T-cell (primary cell): Measurements from ENCODE around the gene VPS13D. TPM values are rescaled to one million over a fixed set of nuclear protein-coding genes. Genes with fewer than 3 reads are reported as not detected.
A peak's percentile ranks its signal among the peaks of the same experiment; 100 is the strongest.

ENCODE experiments used
- ATAC-seq, 4 experiments: fragments of 200-7000 bp in 3 of 4; fragments of 150-1000 bp in 1 of 4; cut with Tn5 transposase; replicated peaks in 1 of 4; 1 replicate in 3 of 4; 2 replicates in 1 of 4; pipeline ENCODE4 v1.10.0; 2021; ENCODE audit warnings: moderate library complexity in 3 of 4, mild to moderate bottlenecking in 2 of 4, moderate number of reproducible peaks in 1 of 4
- CTCF ChIA-PET, 2 donors: fragments of 300-600 bp; sonication (Branson Sonifier 250); formaldehyde crosslinking; loops; one replicate each; lab custom pipeline; 2022; ENCODE audit warnings: antibody characterized with exemption in 2 of 2; lab: Charles Lee
- POLR2A ChIA-PET, 2 donors: fragments of 300-600 bp; sonication (Branson Sonifier 250); formaldehyde crosslinking; loops; one replicate each; lab custom pipeline; 2022; ENCODE audit warnings: antibody characterized with exemption in 2 of 2; lab: Charles Lee
- DNase-seq, 35 experiments: peaks; one replicate each; pipeline versions ENCODE4 v3.0.0 to v3.0.0-alpha.2; 2013 to 2023
- H3K27ac ChIP-seq: one replicate; pipeline ENCODE4 v1.5.1; 2013; ENCODE audit warnings: low read length
- H3K27me3 ChIP-seq, 2 experiments: replicated peaks in 1 of 2; 1 replicate in 1 of 2; 2 replicates in 1 of 2; pipeline versions ENCODE4 v1.6.1 to v1.7.0; 2013; ENCODE audit warnings: low read length in 1 of 2, mixed read lengths in 1 of 2; ENCODE audit not compliant: control insufficient read depth in 2 of 2, insufficient read depth in 2 of 2; ENCODE audit errors: extremely low read depth in 1 of 2
- H3K36me3 ChIP-seq, 2 donors: 1 replicate in 1 of 2; 2 replicates in 1 of 2; pipeline versions ENCODE4 v1.6.1 to v1.7.0; 2013; ENCODE audit warnings: low read length in 1 of 2; ENCODE audit not compliant: control insufficient read depth in 2 of 2, insufficient read depth in 1 of 2; ENCODE audit errors: extremely low read depth in 1 of 2
- H3K4me1 ChIP-seq, 2 experiments: 1 replicate in 1 of 2; 2 replicates in 1 of 2; pipeline versions ENCODE4 v1.6.1 to v1.7.0; 2013; ENCODE audit warnings: low read length in 2 of 2, mixed read lengths in 1 of 2; ENCODE audit not compliant: insufficient read depth in 2 of 2, control insufficient read depth in 1 of 2; ENCODE audit errors: extremely low read depth in 1 of 2
- H3K4me3 ChIP-seq, 2 donors: 1 replicate in 1 of 2; 2 replicates in 1 of 2; pipeline versions ENCODE4 v1.5.1 to v1.7.0; 2013; ENCODE audit warnings: mild to moderate bottlenecking in 2 of 2, low read length in 1 of 2, moderate library complexity in 1 of 2; ENCODE audit not compliant: control insufficient read depth in 1 of 2; ENCODE audit errors: extremely low read depth in 1 of 2
- H3K9me3 ChIP-seq: 2 replicates; pipeline ENCODE4 v1.7.0; 2013
- H3K27ac Mint-ChIP-seq, 2 donors: one replicate each; pipeline ENCODE4 v1.8.0; 2020 to 2021; ENCODE audit warnings: mild to moderate bottlenecking in 2 of 2, mixed read lengths in 2 of 2
- H3K27me3 Mint-ChIP-seq, 2 donors: one replicate each; pipeline ENCODE4 v1.8.0; 2021 to 2022; ENCODE audit warnings: mixed read lengths in 2 of 2
- H3K36me3 Mint-ChIP-seq: one replicate; pipeline ENCODE4 v1.8.0; 2021; ENCODE audit warnings: mixed read lengths
- H3K4me1 Mint-ChIP-seq, 3 donors: one replicate each; pipeline ENCODE4 v1.8.0; 2020 to 2022; ENCODE audit warnings: mixed read lengths in 3 of 3, mild to moderate bottlenecking in 1 of 3
- H3K4me3 Mint-ChIP-seq, 3 donors: one replicate each; pipeline ENCODE4 v1.8.0; 2020 to 2022; ENCODE audit warnings: mild to moderate bottlenecking in 3 of 3, mixed read lengths in 3 of 3, moderate library complexity in 3 of 3
- H3K9me3 Mint-ChIP-seq, 3 donors: one replicate each; pipeline ENCODE4 v1.8.0; 2020 to 2022; ENCODE audit warnings: mixed read lengths in 3 of 3
- WGBS: methylation state at CpG from one replicate; pipeline ENCODE4 v1.1.5; 2013; ENCODE audit warnings: missing lambda C conversion rate; ENCODE audit not compliant: insufficient coverage; 5-methylcytosine and 5-hydroxymethylcytosine counted together
- total RNA-seq, 35 experiments: library from RNA in 6 of 35; stranded (reverse) in 6 of 35; fragments of 120-200 nt in 1 of 35; gene quantifications; one replicate each; pipeline versions ENCODE4 v1.2.1 to v1.2.4 and lab custom pipeline; 2013 to 2026

VPS13D gene
- total RNA-seq, 5 donors from 2014 or later (not counting 1 experiment from before 2014, with no cell fraction given): 73.5 to 85.9 (median 75.8) TPM

GRCh38 chr1:12447307-12447706, 217.5 kb downstream of the VPS13D start:
- Mint-ChIP-seq H3K4me3 (peak overlapping the region in 1 of 3 donors; percentile 74), H3K36me3 (peaks cover 53% of the 10 kb centered on the region), H3K4me1 (peaks cover 74 to 83% (median 80%) of the 10 kb centered on the region in 3 donors), H3K9me3 (peaks cover 0 to 3% (median 0%) of the 10 kb centered on the region in 3 donors), H3K27me3 (no peaks in the 10 kb centered on the region), H3K27ac (no peak overlapping the region)
- ATAC-seq (no peak), DNase-seq (no peak)
- ChIA-PET CTCF (no interaction called here), POLR2A (interaction anchor here in 1 of 2 donors (0.6 kb wide), 1 partner anchor 13 kb away, joined by 3 read pairs; no protein-coding TSS in a partner anchor)
- Histone ChIP-seq H3K4me1 (peaks cover 41 to 48% of the 10 kb centered on the region in 2 experiments), H3K27me3 (no peaks in the 10 kb centered on the region), H3K9me3 (no peaks in the 10 kb centered on the region), H3K27ac (no peak overlapping the region), H3K4me3 (no peak overlapping the region), H3K36me3 (peaks cover 0 to 2% of the 10 kb centered on the region in 2 donors)
- no CpG with 5 or more reads among the region's 3 CpGs for WGBS

DNA sequence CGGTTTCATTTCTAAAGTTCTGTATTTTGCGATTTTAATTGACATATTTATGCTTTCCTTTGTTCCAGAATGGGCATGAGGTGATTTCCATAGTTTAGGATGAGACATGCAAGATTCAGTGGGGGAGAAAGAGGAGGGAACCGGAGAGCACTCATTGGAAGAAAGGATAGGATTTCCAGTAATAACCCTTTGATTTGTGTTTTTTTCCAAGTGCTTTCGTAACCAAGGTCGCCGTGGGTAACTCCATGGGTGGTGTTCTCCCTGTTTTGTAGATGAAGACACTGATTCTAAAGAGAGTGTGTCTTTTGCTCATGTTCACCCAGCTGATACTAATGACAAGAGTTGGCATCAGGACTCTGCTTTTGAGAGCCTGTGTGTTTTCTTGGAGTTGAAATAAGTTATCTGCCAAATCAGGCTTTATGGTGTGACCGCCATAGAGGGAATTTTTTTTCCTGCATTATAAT, 218.1 kb downstream of the VPS13D start:
- peak overlapping the region; percentile 66 for H3K27ac ChIP-seq
- CTCF ChIA-PET: no interaction called here
- no peak overlapping the region for H3K4me3 ChIP-seq
- no peak for DNase-seq
- ATAC-seq: no peak
- peak overlapping the region; percentile 92 to 99 for H3K27ac Mint-ChIP-seq
- POLR2A ChIA-PET: interaction anchor here in 1 of 2 donors (0.6 kb wide), 1 partner anchor 13 kb away, joined by 3 read pairs; no protein-coding TSS in a partner anchor
- H3K27me3 Mint-ChIP-seq: no peaks in the 10 kb centered on the region
- peak overlapping the region in 1 of 3 donors; percentile 74 for H3K4me3 Mint-ChIP-seq
- H3K9me3 ChIP-seq: no peaks in the 10 kb centered on the region
- 99% methylated on average over 6 of the region's 7 CpGs for WGBS
- peaks cover 45 to 53% of the 10 kb centered on the region in 2 experiments for H3K4me1 ChIP-seq
- H3K36me3 ChIP-seq: peaks cover 0 to 4% of the 10 kb centered on the region in 2 donors
- H3K4me1 Mint-ChIP-seq: peaks cover 79 to 85% (median 81%) of the 10 kb centered on the region in 3 donors
- H3K9me3 Mint-ChIP-seq: peaks cover 0 to 3% (median 0%) of the 10 kb centered on the region in 3 donors
- H3K36me3 Mint-ChIP-seq: peaks cover 56% of the 10 kb centered on the region
- no peaks in the 10 kb centered on the region for H3K27me3 ChIP-seq

- Histone ChIP-seq H3K4me3 (no peak overlapping the region), H3K9me3 (no peaks in the 10 kb centered on the region), H3K27ac (peak overlapping the region; percentile 66), H3K4me1 (peaks cover 54 to 62% of the 10 kb centered on the region in 2 experiments), H3K27me3 (no peaks in the 10 kb centered on the region), H3K36me3 (peaks cover 0 to 4% of the 10 kb centered on the region in 2 donors)
- Mint-ChIP-seq H3K27me3 (no peaks in the 10 kb centered on the region), H3K27ac (peak overlapping the region; percentile 92 to 99), H3K4me1 (peaks cover 83 to 90% (median 86%) of the 10 kb centered on the region in 3 donors), H3K4me3 (peak overlapping the region; percentile 17 to 74 (median 38)), H3K36me3 (peaks cover 56% of the 10 kb centered on the region), H3K9me3 (no peaks in the 10 kb centered on the region)
- peak in 1 of 35 experiments; percentile 27 for DNase-seq
- ATAC-seq: no peak
- ChIA-PET POLR2A (no interaction called here), CTCF (interaction anchor here in 1 of 2 donors (0.6 kb wide), 1 partner anchor 20 kb away, joined by 3 read pairs; no protein-coding TSS in a partner anchor)
- 56% methylated on average over 2 of the region's 3 CpGs for WGBS
Measured at GRCh38 chr1:12448746-12449177, 218.9 kb downstream of the VPS13D start.

- Histone ChIP-seq H3K36me3 (peaks cover 0 to 4% of the 10 kb centered on the region in 2 donors), H3K27ac (peak overlapping the region; percentile 66), H3K4me3 (no peak overlapping the region), H3K27me3 (no peaks in the 10 kb centered on the region), H3K9me3 (no peaks in the 10 kb centered on the region), H3K4me1 (peaks cover 66 to 76% of the 10 kb centered on the region in 2 experiments)
- peak in 1 of 4 experiments; percentile 44 for ATAC-seq
- peak in 5 of 35 experiments; percentile 16 to 52 (median 27) for DNase-seq
- ChIA-PET POLR2A (interaction anchor here (0.6 to 0.8 kb wide), 3 partner anchors 11 to 16 kb away, joined by 3 to 4 read pairs (median 3); no protein-coding TSS in a partner anchor), CTCF (no interaction called here)
- H3K9me3 Mint-ChIP-seq: no peaks in the 10 kb centered on the region
- no peaks in the 10 kb centered on the region for H3K27me3 Mint-ChIP-seq
- H3K36me3 Mint-ChIP-seq: peaks cover 45% of the 10 kb centered on the region
- H3K27ac Mint-ChIP-seq: peak overlapping the region; percentile 92 to 99
- peak overlapping the region in 2 of 3 donors; percentile 74 to 79 for H3K4me3 Mint-ChIP-seq
- WGBS: 97% methylated on average over 7 of the region's 10 CpGs
- peaks cover 92 to 96% (median 95%) of the 10 kb centered on the region in 3 donors for H3K4me1 Mint-ChIP-seq
Measured at GRCh38 chr1:12450090-12450755, 220.4 kb downstream of the VPS13D start.

DNA sequence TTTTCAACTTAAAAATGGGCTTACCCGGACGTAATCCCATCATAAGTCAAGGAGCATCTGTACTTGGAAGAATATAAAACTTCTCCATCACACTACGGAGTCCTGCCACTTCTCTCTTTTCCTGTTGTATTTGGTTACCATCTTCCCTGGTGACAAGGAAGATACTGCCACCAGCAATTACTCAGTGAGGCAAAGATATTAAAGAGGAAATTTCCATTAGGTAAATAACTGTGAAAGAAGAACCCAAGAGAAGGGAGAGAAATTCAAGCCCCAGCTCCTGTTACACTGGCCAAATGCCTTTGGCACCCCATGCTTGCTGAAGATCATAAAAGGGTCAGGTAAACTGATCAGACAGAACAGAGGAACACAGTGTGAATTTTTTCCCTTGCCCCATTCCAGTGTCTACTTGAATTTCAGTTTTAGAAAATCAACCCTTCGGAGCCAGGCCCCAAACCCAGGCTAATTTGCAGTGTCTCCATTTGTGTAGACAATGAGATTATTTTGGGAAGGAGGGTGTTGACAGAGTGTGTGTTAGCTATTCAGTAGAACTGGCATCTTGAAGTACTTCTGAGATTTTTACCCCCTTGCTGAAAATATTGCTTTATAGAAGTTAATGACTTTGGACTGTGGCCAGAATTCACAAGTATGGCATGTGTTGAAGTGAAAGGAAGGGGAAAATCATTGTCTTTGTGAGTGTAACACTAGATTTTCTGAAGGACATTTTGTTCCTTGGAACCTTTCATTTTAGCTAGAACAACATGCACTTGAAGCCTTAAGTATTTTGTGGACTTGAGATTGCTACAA, 221.1 kb downstream of the VPS13D start:
- CTCF ChIA-PET: no interaction called here
- H3K27ac ChIP-seq: peak overlapping the region; percentile 66

GRCh38 chr1:12451560-12451900, 221.7 kb downstream of the VPS13D start:
- peaks cover 0 to 4% of the 10 kb centered on the region in 2 donors for H3K36me3 ChIP-seq
- peaks cover 92 to 93% (median 93%) of the 10 kb centered on the region in 3 donors for H3K4me1 Mint-ChIP-seq

More for the DNA sequence above, 221.1 kb downstream of the VPS13D start:
- H3K27me3 Mint-ChIP-seq: no peaks in the 10 kb centered on the region
- H3K27ac Mint-ChIP-seq: peak overlapping the region; percentile 92 to 99
- H3K4me1 ChIP-seq: peaks cover 72 to 81% of the 10 kb centered on the region in 2 experiments
- POLR2A ChIA-PET: interaction anchor here (0.6 to 0.8 kb wide), 2 partner anchors 13 to 15 kb away, joined by 3 read pairs; no protein-coding TSS in a partner anchor
- no peak for ATAC-seq
- peaks cover 41% of the 10 kb centered on the region for H3K36me3 Mint-ChIP-seq
- H3K9me3 ChIP-seq: no peaks in the 10 kb centered on the region
- WGBS: no CpG with 5 or more reads among the region's 4 CpGs
- H3K4me1 Mint-ChIP-seq: peaks cover 92 to 94% (median 92%) of the 10 kb centered on the region in 3 donors
- no peak for DNase-seq
- H3K27me3 ChIP-seq: no peaks in the 10 kb centered on the region
- H3K9me3 Mint-ChIP-seq: no peaks in the 10 kb centered on the region
- peaks cover 0 to 4% of the 10 kb centered on the region in 2 donors for H3K36me3 ChIP-seq
- H3K4me3 ChIP-seq: no peak overlapping the region
- H3K4me3 Mint-ChIP-seq: peak overlapping the region in 2 of 3 donors; percentile 60 to 74

More at GRCh38 chr1:12451560-12451900, 221.7 kb downstream of the VPS13D start:
- Histone ChIP-seq H3K27ac (no peak overlapping the region), H3K27me3 (no peaks in the 10 kb centered on the region), H3K4me1 (peaks cover 78 to 84% of the 10 kb centered on the region in 2 experiments), H3K9me3 (no peaks in the 10 kb centered on the region), H3K4me3 (no peak overlapping the region)
- Mint-ChIP-seq H3K27me3 (no peaks in the 10 kb centered on the region), H3K36me3 (peaks cover 38% of the 10 kb centered on the region), H3K27ac (peak overlapping the region in 1 of 2 donors; percentile 74), H3K9me3 (no peaks in the 10 kb centered on the region), H3K4me3 (peak overlapping the region in 1 of 3 donors; percentile 74)
- POLR2A ChIA-PET: no interaction called here
- DNase-seq: no peak
- no peak for ATAC-seq
- CTCF ChIA-PET: no interaction called here
- 100% methylated on average over 1 of the region's 3 CpGs for WGBS
